Measurements from ENCODE around the gene MBNL3.

- TF ChIP-seq, protein P1, sequence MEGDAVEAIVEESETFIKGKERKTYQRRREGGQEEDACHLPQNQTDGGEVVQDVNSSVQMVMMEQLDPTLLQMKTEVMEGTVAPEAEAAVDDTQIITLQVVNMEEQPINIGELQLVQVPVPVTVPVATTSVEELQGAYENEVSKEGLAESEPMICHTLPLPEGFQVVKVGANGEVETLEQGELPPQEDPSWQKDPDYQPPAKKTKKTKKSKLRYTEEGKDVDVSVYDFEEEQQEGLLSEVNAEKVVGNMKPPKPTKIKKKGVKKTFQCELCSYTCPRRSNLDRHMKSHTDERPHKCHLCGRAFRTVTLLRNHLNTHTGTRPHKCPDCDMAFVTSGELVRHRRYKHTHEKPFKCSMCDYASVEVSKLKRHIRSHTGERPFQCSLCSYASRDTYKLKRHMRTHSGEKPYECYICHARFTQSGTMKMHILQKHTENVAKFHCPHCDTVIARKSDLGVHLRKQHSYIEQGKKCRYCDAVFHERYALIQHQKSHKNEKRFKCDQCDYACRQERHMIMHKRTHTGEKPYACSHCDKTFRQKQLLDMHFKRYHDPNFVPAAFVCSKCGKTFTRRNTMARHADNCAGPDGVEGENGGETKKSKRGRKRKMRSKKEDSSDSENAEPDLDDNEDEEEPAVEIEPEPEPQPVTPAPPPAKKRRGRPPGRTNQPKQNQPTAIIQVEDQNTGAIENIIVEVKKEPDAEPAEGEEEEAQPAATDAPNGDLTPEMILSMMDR (IDR thresholded peaks at IDR 0.05 in 4 of 5, conservative IDR thresholded peaks at IDR 0.05 in 1 of 5): no peak
- no peak for TF ChIP-seq POLR2A (IDR thresholded peaks at IDR 0.05)
Measured at GRCh38 chrX:132367984-132368383, 120.9 kb downstream of the MBNL3 start.
